Hepatocyte (in vitro differentiated cells): Measurements from ENCODE around the gene SPACA1.

ENCODE experiments used
- CTCF ChIP-seq: fragments of 200-600 bp; sonication (generic); IDR thresholded peaks from 2 replicates; pipeline ENCODE4 v1.5.1; 2016; ENCODE audit warnings: antibody characterized with exemption, mild to moderate bottlenecking; ENCODE audit not compliant: poor library complexity
- EZH2phosphoT487 ChIP-seq: fragments of 200-600 bp; sonication (generic); IDR thresholded peaks from one replicate; pipeline ENCODE4 v1.6.1; 2018; ENCODE audit warnings: antibody characterized with exemption, mild to moderate bottlenecking, low read depth, moderate library complexity; ENCODE audit not compliant: unreplicated experiment, severe bottlenecking

GRCh38 chr6:88114838-88115237 lies 67.2 kb downstream of the SPACA1 start:
- TF ChIP-seq CTCF, result no peak
- no peak for TF ChIP-seq EZH2phosphoT487
